Stimulated activated CD8-positive, alpha-beta memory T cell treated with anti-CD3 and anti-CD28 coated beads, Interleukin-12 subunit alpha, Interleukin-12 subunit beta, amount 100 ng/mL, for 24 hours (primary cell): ENCODE results near the gene LILRA6.
"Not testable (repeated sequence)": the region's sequence is repeated elsewhere in the genome, so short reads cannot be mapped to it uniquely, and the experiment has no call there.

Experiments
- DNase-seq: peaks from one replicate; pipeline ENCODE4 v3.0.0-alpha.2; 2020; ENCODE audit errors: extremely low read depth

LILRA6 gene

GRCh38 chr19:54242646-54243045 lies at the start of gene LILRA6:
Gene LILRA6 (minus strand): TSS chr19:54242790.
- not testable (repeated sequence) for DNase-seq

- not testable (repeated sequence) for DNase-seq
Observed at GRCh38 chr19:54289160-54289559, 46.6 kb upstream of the LILRA6 start.

GRCh38 chr19:54287456-54287855 lies 44.9 kb upstream of the LILRA6 start:
- no peak for DNase-seq

GRCh38 chr19:54286283-54286682 lies 43.7 kb upstream of the LILRA6 start:
- not testable (repeated sequence) for DNase-seq

GRCh38 chr19:54285427-54286056 lies 43.0 kb upstream of the LILRA6 start:
- DNase-seq = not testable (repeated sequence)

- DNase-seq = no peak
Observed at GRCh38 chr19:54282686-54283470, 40.3 kb upstream of the LILRA6 start.

- not testable (repeated sequence) for DNase-seq
Observed at GRCh38 chr19:54281729-54282075, 39.1 kb upstream of the LILRA6 start.

GRCh38 chr19:54281007-54281728 lies 38.6 kb upstream of the LILRA6 start, which contains the start of gene LILRB2:
Gene LILRB2 (minus strand): TSS chr19:54281110. CDS start chr19:54280496, 614 bp downstream.
- no peak for DNase-seq

- not testable (repeated sequence) for DNase-seq
Observed at GRCh38 chr19:54280441-54280840, 37.9 kb upstream of the LILRA6 start.

GRCh38 chr19:54280025-54280424 lies 37.4 kb upstream of the LILRA6 start:
- DNase-seq = not testable (repeated sequence)

- no peak for DNase-seq
Observed at GRCh38 chr19:54279406-54279962, 36.9 kb upstream of the LILRA6 start.

GRCh38 chr19:54278571-54279195 lies 36.1 kb upstream of the LILRA6 start:
- DNase-seq = not testable (repeated sequence)

- not testable (repeated sequence) for DNase-seq
Observed at GRCh38 chr19:54278056-54278455, 35.5 kb upstream of the LILRA6 start.

- not testable (repeated sequence) for DNase-seq
Observed at GRCh38 chr19:54277111-54277615, 34.6 kb upstream of the LILRA6 start.

- DNase-seq = no peak
Observed at GRCh38 chr19:54275951-54276350, 33.4 kb upstream of the LILRA6 start.

GRCh38 chr19:54274516-54274915 lies 31.9 kb upstream of the LILRA6 start:
- not testable (repeated sequence) for DNase-seq

GRCh38 chr19:54273821-54274220 lies 31.2 kb upstream of the LILRA6 start:
- DNase-seq = no peak

GRCh38 chr19:54272181-54272580 lies 29.6 kb upstream of the LILRA6 start:
- not testable (repeated sequence) for DNase-seq

GRCh38 chr19:54271587-54271986 lies 29.0 kb upstream of the LILRA6 start:
- DNase-seq = not testable (repeated sequence)

GRCh38 chr19:54271106-54271505 lies 28.5 kb upstream of the LILRA6 start:
- no peak for DNase-seq

- no peak for DNase-seq
Observed at GRCh38 chr19:54268936-54269335, 26.3 kb upstream of the LILRA6 start.
